HepG2 (cell line): ENCODE results near the gene KLF6. TPM values are rescaled to one million over a fixed set of nuclear protein-coding genes. Genes with fewer than 3 reads are reported as not detected.
A peak's percentile ranks its signal among the peaks of the same experiment; 100 is the strongest.

Experiments
- ARNT ChIP-seq: fragments of 450-650 bp; IDR thresholded peaks from 2 replicates; pipeline ENCODE4 v1.6.1; 2017
- EP300 ChIP-seq, 3 experiments: sonication (generic) in 1 of 3; formaldehyde crosslinking in 1 of 3; IDR thresholded peaks; 2 replicates each; pipeline versions ENCODE4 v1.5.1 to v1.6.1; 2011 to 2020; ENCODE audit warnings: low read depth in 2 of 3, low read length in 2 of 3, borderline replicate concordance in 1 of 3, improper control_type of control experiment in 1 of 3, mild to moderate bottlenecking in 1 of 3, missing genetic modification reagents in 1 of 3, moderate library complexity in 1 of 3
- ERF ChIP-seq: IDR thresholded peaks from 2 replicates; pipeline ENCODE4 v1.6.1; 2018; ENCODE audit warnings: missing biosample characterization, missing genetic modification reagents
- GTF2F1 ChIP-seq: fragments of 150-350 bp; IDR thresholded peaks from 2 replicates; pipeline ENCODE4 v1.6.1; 2014; ENCODE audit warnings: low read length
- MATR3 ChIP-seq: sonication (generic); formaldehyde crosslinking; IDR thresholded peaks from 2 replicates; pipeline ENCODE4 v1.4.0; 2020; ENCODE audit warnings: missing genetic modification reagents
- NFYB ChIP-seq: sonication (generic); formaldehyde crosslinking; IDR thresholded peaks from 2 replicates; pipeline ENCODE4 v1.4.0; 2020; ENCODE audit warnings: missing genetic modification reagents
- NR2C2 ChIP-seq: sonication (generic); formaldehyde crosslinking; IDR thresholded peaks from 2 replicates; pipeline ENCODE4 v1.4.0; 2020; ENCODE audit warnings: missing genetic modification reagents, mild to moderate bottlenecking, moderate library complexity, borderline replicate concordance
- PHF20 ChIP-seq: sonication (generic); formaldehyde crosslinking; IDR thresholded peaks from 2 replicates; pipeline ENCODE4 v1.5.0; 2020; ENCODE audit warnings: mild to moderate bottlenecking, missing genetic modification reagents
- POGK ChIP-seq: sonication (generic); formaldehyde crosslinking; conservative IDR thresholded peaks from 2 replicates; pipeline ENCODE4 v1.8.0; 2022; ENCODE audit warnings: mild to moderate bottlenecking, moderate library complexity, missing genetic modification reagents
- POLR2AphosphoS2 ChIP-seq: IDR thresholded peaks from 2 replicates; pipeline ENCODE4 v1.6.1; 2011; ENCODE audit warnings: low read depth, low read length, improper control_type of control experiment
- RARG ChIP-seq: sonication (generic); formaldehyde crosslinking; IDR thresholded peaks from 2 replicates; pipeline ENCODE4 v1.4.0; 2020; ENCODE audit warnings: low read depth, mild to moderate bottlenecking, missing genetic modification reagents
- SETDB1 ChIP-seq: sonication (generic); formaldehyde crosslinking; IDR thresholded peaks from 2 replicates; pipeline ENCODE4 v1.5.1; 2020; ENCODE audit warnings: missing genetic modification reagents, mild to moderate bottlenecking, borderline replicate concordance
- TFE3 ChIP-seq: IDR thresholded peaks from 2 replicates; pipeline ENCODE4 v1.6.1; 2016
- YY1 ChIP-seq: IDR thresholded peaks from 2 replicates; pipeline ENCODE4 v1.6.1; 2011; ENCODE audit warnings: low read length, low read depth, moderate library complexity, mild to moderate bottlenecking; ENCODE audit not compliant: insufficient read depth, insufficient replicate concordance
- ZIK1 ChIP-seq: sonication (generic); formaldehyde crosslinking; IDR thresholded peaks from 2 replicates; pipeline ENCODE4 v1.5.0; 2020; ENCODE audit warnings: mild to moderate bottlenecking, low read depth, missing genetic modification reagents, borderline replicate concordance
- ZMYM2 ChIP-seq: sonication (generic); formaldehyde crosslinking; IDR thresholded peaks from 2 replicates; pipeline ENCODE4 v1.8.0; 2022; ENCODE audit warnings: mild to moderate bottlenecking, missing genetic modification reagents
- ZNF230 ChIP-seq: sonication (generic); formaldehyde crosslinking; IDR thresholded peaks from 2 replicates; pipeline ENCODE4 v1.4.0; 2020; ENCODE audit warnings: mild to moderate bottlenecking, missing genetic modification reagents
- ZNF326 ChIP-seq: sonication (generic); formaldehyde crosslinking; IDR thresholded peaks from 2 replicates; pipeline ENCODE4 v1.4.0; 2020; ENCODE audit warnings: missing genetic modification reagents, borderline replicate concordance
- ZNF382 ChIP-seq: sonication (generic); formaldehyde crosslinking; IDR thresholded peaks from 2 replicates; pipeline ENCODE4 v1.5.0; 2020; ENCODE audit warnings: missing genetic modification reagents, mild to moderate bottlenecking, borderline replicate concordance
- ZNF451 ChIP-seq: sonication (generic); formaldehyde crosslinking; IDR thresholded peaks from 2 replicates; pipeline ENCODE4 v1.5.0; 2020; ENCODE audit warnings: mild to moderate bottlenecking, missing genetic modification reagents
- ZNF543 ChIP-seq: sonication (generic); formaldehyde crosslinking; IDR thresholded peaks from 2 replicates; pipeline ENCODE4 v1.4.0; 2020; ENCODE audit warnings: mild to moderate bottlenecking, missing genetic modification reagents
- ZNF703 ChIP-seq: sonication (generic); formaldehyde crosslinking; IDR thresholded peaks from 2 replicates; pipeline ENCODE4 v1.5.1; 2020; ENCODE audit warnings: missing genetic modification reagents, mild to moderate bottlenecking, moderate library complexity, borderline replicate concordance
- ZNF713 ChIP-seq: sonication (generic); formaldehyde crosslinking; IDR thresholded peaks from 2 replicates; pipeline ENCODE4 v1.4.0; 2020; ENCODE audit warnings: mild to moderate bottlenecking, missing genetic modification reagents
- ZNF768 ChIP-seq: sonication (generic); formaldehyde crosslinking; IDR thresholded peaks from 2 replicates; pipeline ENCODE4 v1.4.0; 2020; ENCODE audit warnings: missing genetic modification reagents
- ZNF777 ChIP-seq: sonication (generic); formaldehyde crosslinking; IDR thresholded peaks from 2 replicates; pipeline ENCODE4 v1.4.0; 2020; ENCODE audit warnings: missing genetic modification reagents
- ZSCAN21 ChIP-seq: sonication (generic); formaldehyde crosslinking; IDR thresholded peaks from 2 replicates; pipeline ENCODE4 v1.8.0; 2022; ENCODE audit warnings: mild to moderate bottlenecking, missing genetic modification reagents, moderate library complexity, borderline replicate concordance
- polyA plus RNA-seq, 8 experiments: library from polyadenylated mRNA; depleted of rRNA in 3 of 8; stranded (reverse) in 7 of 8; unstranded in 1 of 8; fragments of >200 nt; fragmentation: Illumina TruSeq in 4 of 8; extraction: Trizol in 4 of 8; gene quantifications; 2 replicates each; pipeline versions ENCODE4 v1.2.1 to v1.2.3, GENCODE V29; 2011 to 2016; ENCODE audit warnings: low read depth in 4 of 8, missing spikeins in 1 of 8, mixed read lengths in 1 of 8; ENCODE audit not compliant: insufficient read depth in 1 of 8
- total RNA-seq, 5 experiments: library from RNA; depleted of rRNA; stranded (reverse); fragments of >200 nt; fragmentation: Illumina TruSeq; extraction: Trizol; gene quantifications; 2 replicates each; pipeline ENCODE4 v1.2.3, GENCODE V29; 2016; ENCODE audit warnings: low read depth in 1 of 5
- TF ChIP-seq, protein P1 (sequence below): sonication (generic); formaldehyde crosslinking; IDR thresholded peaks from 2 replicates; pipeline ENCODE4 v1.4.0; 2020; ENCODE audit warnings: mild to moderate bottlenecking, missing genetic modification reagents
- TF ChIP-seq, protein P2 (sequence below): IDR thresholded peaks from 2 replicates; pipeline ENCODE4 v1.6.1; 2016; ENCODE audit warnings: missing genetic modification reagents, missing compliant biosample characterization

The KLF6 gene
- total and polyA plus RNA-seq, 2 of the 13 experiments (the other 11 are each of a cell fraction or from before 2014, with no cell fraction given), result 27.0 to 71.9 TPM

DNA sequence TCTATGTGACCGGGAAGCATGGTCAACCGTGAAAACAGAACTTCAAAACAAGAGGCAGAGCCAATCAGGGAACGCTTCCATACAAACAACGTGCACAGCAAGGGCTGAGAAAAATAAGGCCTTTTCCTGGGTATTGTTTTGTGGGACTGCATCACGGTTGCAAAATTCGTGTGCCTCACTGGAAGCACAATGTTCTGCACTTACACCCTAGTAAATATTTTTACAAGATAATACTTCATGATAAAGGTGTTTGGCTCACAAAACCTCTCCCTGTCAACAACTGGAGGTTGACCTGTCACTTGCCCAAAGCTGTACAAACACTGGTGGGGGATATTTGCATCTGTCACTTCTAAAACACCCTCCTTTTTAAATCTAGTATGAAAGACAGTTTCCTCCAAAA is 37.0 kb downstream of the KLF6 start (continued):
- TF ChIP-seq EP300 (IDR thresholded peaks at IDR 0.05; ENCODE audit: low read depth in 2 of 2, low read length in 2 of 2), result peak in 1 of 2 experiments; percentile 82; a peak in 2 of 4 replicates
- TF ChIP-seq EP300 (CRISPR knock-in tag; IDR thresholded peaks at IDR 0.05; ENCODE audit: borderline replicate concordance), result no peak; the same call in 1 of the 2 replicates
- TF ChIP-seq ZNF382 (CRISPR knock-in tag), result no peak
- no peak for TF ChIP-seq ZNF326
- peak; percentile 42; the same call in 1 of the 2 replicates for TF ChIP-seq TFE3 (CRISPR knock-in tag)
- peak; percentile 60; the same call in 1 of the 2 replicates for TF ChIP-seq ERF (CRISPR knock-in tag)
- TF ChIP-seq ZNF703, result no peak
- TF ChIP-seq RARG (CRISPR knock-in tag), result no peak
- TF ChIP-seq POGK (CRISPR knock-in tag), result no peak
- no peak for TF ChIP-seq ZNF230 (CRISPR knock-in tag)
- TF ChIP-seq, protein P1, sequence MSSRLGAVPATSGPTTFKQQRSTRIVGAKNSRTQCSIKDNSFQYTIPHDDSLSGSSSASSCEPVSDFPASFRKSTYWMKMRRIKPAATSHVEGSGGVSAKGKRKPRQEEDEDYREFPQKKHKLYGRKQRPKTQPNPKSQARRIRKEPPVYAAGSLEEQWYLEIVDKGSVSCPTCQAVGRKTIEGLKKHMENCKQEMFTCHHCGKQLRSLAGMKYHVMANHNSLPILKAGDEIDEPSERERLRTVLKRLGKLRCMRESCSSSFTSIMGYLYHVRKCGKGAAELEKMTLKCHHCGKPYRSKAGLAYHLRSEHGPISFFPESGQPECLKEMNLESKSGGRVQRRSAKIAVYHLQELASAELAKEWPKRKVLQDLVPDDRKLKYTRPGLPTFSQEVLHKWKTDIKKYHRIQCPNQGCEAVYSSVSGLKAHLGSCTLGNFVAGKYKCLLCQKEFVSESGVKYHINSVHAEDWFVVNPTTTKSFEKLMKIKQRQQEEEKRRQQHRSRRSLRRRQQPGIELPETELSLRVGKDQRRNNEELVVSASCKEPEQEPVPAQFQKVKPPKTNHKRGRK (CRISPR knock-in tag), result no peak
- TF ChIP-seq ZMYM2 (CRISPR knock-in tag), result no peak
- no peak for TF ChIP-seq ZIK1
- TF ChIP-seq GTF2F1, result no peak
- TF ChIP-seq NR2C2, result no peak
- no peak for TF ChIP-seq SETDB1 (CRISPR knock-in tag)
- no peak for TF ChIP-seq ARNT
- no peak for TF ChIP-seq ZSCAN21 (CRISPR knock-in tag)
- no peak for TF ChIP-seq ZNF451 (CRISPR knock-in tag)
- TF ChIP-seq NFYB (CRISPR knock-in tag), result no peak
- no peak for TF ChIP-seq ZNF768 (CRISPR knock-in tag)
- TF ChIP-seq PHF20 (CRISPR knock-in tag), result no peak
- TF ChIP-seq YY1, result no peak
- TF ChIP-seq ZNF713 (CRISPR knock-in tag), result no peak
- no peak for TF ChIP-seq POLR2AphosphoS2
- TF ChIP-seq ZNF543 (CRISPR knock-in tag), result no peak
- TF ChIP-seq, protein P2, sequence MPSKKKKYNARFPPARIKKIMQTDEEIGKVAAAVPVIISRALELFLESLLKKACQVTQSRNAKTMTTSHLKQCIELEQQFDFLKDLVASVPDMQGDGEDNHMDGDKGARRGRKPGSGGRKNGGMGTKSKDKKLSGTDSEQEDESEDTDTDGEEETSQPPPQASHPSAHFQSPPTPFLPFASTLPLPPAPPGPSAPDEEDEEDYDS (CRISPR knock-in tag), result no peak
- TF ChIP-seq ZNF777 (CRISPR knock-in tag), result no peak
- TF ChIP-seq MATR3 (CRISPR knock-in tag), result no peak
